ENCODE data around the gene TP63. TPM values are rescaled to one million over a fixed set of nuclear protein-coding genes. Genes with fewer than 3 reads are reported as not detected.
"Not testable (repeated sequence)": the region's sequence is repeated elsewhere in the genome, so short reads cannot be mapped to it uniquely, and the experiment has no call there.

The TP63 gene
- total RNA-seq, 2 donors from 2014 or later, result 0.31 to 0.35 TPM

GRCh38 chr3:189714991-189715961, 84.1 kb downstream of the TP63 start:
- intact Hi-C loops (cut with DNase I), result no loop called here
- ATAC-seq, result no peak
- no peak for DNase-seq

- DNase-seq, result no peak
- intact Hi-C loops (cut with DNase I), result no loop called here
- ATAC-seq, result no peak
These were observed 87.0 kb downstream of the TP63 start for GRCh38 chr3:189718215-189718614.

DNA sequence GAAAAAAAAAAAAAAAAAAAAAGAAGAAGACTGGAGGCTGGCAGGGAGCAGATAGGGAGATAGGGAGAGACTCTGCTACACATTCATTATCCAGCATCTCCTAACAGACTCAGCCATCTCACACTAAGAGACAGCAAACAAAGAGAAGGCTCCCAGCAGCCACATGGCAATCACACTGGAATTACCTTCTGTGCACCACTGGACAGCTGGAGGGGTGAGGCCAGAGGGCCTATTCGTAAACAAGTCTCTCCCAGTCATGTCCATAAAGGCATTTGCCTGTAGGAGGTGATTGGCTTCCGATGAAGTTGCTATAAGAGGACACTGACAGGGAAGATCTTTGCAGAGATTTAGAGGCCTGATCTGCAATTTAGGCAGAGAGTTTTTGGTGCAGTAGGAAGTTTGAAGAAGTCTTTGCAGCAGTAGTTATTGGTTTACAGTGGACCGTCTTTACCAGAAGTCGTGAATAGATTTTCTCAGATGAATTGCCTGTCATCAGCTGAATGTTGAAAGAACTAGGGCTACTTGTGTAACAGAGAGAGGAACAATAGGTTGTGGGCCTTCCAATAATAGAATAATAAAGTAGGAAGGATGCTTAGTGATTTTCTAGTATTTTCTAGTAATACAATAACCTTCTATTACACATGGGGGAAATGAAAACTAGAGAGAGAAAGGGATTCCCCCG, 89.7 kb downstream of the TP63 start:
- DNase-seq, result no peak
- intact Hi-C loops (cut with DNase I), result no loop called here
- ATAC-seq, result no peak

- intact Hi-C loops (cut with DNase I), result no loop called here
- DNase-seq, result no peak
- no peak for ATAC-seq
These were observed 90.9 kb downstream of the TP63 start for GRCh38 chr3:189721873-189722665.

GRCh38 chr3:189724356-189724755, 93.2 kb downstream of the TP63 start:
- DNase-seq (no peak), ATAC-seq (no peak)
- intact Hi-C loops (cut with DNase I), result no loop called here

DNA sequence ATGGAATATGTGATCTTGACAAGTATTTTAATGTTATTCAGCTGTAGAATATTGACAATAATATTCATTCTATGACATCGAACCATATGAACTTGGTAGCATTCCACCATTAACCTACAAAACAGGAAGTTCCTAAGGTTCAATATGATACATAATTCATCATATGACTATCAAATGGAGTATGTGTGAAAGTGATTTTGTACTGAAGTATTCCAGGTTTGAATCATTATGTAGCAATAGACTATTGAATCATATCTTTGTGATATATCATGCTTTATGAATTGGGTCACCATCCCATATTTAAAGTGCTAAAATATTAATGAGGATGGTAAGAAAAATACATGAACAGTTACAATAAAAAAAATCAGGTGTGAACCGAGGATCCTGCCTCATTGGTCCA, 95.1 kb downstream of the TP63 start:
- intact Hi-C loops (cut with DNase I), result no loop called here
- ATAC-seq, result no peak
- DNase-seq, result no peak

DNA sequence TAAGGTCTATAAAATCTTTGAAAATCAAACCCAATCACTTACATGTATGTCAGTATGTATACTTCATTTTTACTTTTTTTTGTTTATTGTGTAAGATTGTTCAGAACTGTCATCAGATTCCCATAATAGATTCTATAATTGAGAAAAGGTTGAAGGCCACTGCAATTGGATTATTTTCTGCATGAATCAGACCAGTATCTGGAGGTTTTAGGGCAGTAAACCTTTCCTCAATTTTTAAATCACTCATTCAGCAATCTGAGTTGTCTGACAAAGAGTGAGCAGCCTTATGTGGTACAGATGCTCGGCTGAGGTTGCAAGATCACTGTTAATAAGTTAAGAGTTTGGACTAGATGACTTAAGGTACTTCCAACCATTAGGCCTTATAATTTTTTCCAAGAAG, 96.0 kb downstream of the TP63 start:
- no peak for DNase-seq
- ATAC-seq, result no peak
- intact Hi-C loops (cut with DNase I), result no loop called here

DNA sequence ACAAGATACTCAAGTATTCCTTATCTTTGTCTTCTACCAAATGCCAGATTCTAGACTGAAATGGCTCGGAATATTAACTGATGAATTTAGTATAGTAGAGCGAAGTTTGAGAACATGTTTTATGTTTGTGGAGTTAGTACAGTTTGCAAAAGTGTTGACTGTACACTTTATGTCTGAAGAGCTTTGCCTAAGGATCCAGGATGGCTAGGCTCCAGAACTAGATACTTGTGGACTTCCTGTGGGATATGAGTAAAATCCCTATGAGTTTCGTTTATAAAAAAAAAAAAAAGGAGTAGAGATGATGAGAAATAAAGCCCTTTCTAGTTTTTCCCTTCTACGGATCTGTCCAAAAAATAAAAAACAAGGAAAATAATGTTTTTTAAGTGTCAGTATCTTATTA, 96.7 kb downstream of the TP63 start:
- no peak for DNase-seq
- ATAC-seq, result no peak
- intact Hi-C loops (cut with DNase I), result no loop called here

DNA sequence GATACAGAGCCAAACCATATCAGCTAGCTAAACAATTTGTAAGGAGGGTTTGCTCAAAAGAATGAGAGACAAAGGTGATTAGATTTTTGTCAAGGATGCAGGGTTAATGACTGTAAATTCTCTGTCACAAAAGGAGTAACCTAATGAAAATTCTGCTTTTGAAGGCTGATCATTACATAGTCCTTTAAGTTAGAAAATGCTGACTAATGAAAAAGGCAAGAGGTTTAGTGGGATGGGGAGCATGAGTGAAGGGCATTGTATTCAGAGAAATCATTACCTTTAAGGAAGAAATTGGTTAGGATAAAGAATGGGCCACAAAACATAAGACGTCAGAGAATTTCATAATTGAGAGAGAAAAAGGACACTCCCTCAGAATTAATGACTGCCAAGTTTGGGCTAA, 97.7 kb downstream of the TP63 start:
- intact Hi-C loops (cut with DNase I), result no loop called here
- no peak for DNase-seq
- no peak for ATAC-seq

GRCh38 chr3:189734061-189734460, 102.9 kb downstream of the TP63 start:
- intact Hi-C loops (cut with DNase I), result no loop called here
- no peak for ATAC-seq
- no peak for DNase-seq

DNA sequence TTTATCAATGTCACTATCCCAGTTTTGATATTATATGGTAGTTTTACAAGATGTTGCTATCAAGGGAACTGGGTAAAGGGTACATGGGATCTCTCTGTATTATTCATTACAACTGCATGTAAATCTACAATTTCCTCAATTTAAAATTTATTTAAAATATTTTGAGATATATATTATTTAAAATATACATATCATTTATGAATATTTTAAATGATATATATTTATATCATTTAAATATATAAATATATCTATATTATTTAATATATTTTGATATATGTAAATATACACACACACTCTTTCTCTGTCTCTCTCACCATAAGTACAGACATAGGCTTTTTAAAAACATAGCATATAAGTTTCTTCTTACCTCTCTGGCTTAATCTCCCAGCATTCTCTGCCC, 104.7 kb downstream of the TP63 start:
- intact Hi-C loops (cut with DNase I), result no loop called here
- ATAC-seq, result no peak
- no peak for DNase-seq

DNA sequence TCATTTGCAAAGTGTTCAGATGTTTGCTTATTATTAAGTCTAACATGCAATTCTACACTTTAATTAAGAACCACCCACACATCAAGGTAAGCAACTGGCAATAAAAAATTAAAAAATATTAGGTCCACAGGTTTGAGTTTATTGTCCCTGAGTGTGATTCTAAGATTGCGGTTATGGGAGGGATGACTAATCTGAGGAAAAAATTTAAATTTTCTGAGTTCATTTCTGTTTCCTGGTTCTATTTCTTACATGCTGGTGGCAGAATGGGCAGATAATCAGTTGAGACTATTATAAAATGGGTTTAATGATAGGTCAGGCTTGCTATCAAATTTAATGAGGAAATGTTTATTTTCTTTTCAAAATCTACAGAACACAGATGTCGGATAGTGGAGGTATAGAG, 105.9 kb downstream of the TP63 start:
- intact Hi-C loops (cut with DNase I), result no loop called here
- no peak for ATAC-seq
- no peak for DNase-seq

DNA sequence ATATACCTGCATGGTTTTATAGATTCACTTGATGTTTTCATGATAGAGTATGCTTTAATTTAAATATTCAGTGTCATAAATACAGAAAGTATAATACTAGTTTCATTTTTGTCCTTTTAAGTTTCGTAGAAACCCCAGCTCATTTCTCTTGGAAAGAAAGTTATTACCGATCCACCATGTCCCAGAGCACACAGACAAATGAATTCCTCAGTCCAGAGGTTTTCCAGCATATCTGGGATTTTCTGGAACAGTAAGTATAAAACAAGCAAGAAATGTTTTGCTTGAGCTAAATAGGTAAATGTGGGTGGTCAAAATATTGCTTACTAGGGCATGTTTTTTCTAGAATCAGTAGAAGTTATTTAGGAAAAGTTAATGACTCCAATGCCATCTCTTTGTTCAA, 106.4 kb downstream of the TP63 start:
- intact Hi-C loops (cut with DNase I), result no loop called here
- DNase-seq, result no peak
- no peak for ATAC-seq

- intact Hi-C loops (cut with DNase I), result no loop called here
- DNase-seq (no peak), ATAC-seq (no peak)
These were observed 108.2 kb downstream of the TP63 start for GRCh38 chr3:189739378-189739777.

- intact Hi-C loops (cut with DNase I), result no loop called here
- DNase-seq (no peak), ATAC-seq (no peak)
These were observed 109.0 kb downstream of the TP63 start for GRCh38 chr3:189740156-189740555.

GRCh38 chr3:189744235-189744634, 113.0 kb downstream of the TP63 start:
- ATAC-seq, result no peak
- intact Hi-C loops (cut with DNase I), result no loop called here
- no peak for DNase-seq

- intact Hi-C loops (cut with DNase I), result no loop called here
- DNase-seq, result no peak
- ATAC-seq, result no peak
These were observed 114.4 kb downstream of the TP63 start for GRCh38 chr3:189745622-189746021.

- ATAC-seq, result no peak
- intact Hi-C loops (cut with DNase I), result no loop called here
- DNase-seq, result no peak
These were observed 116.9 kb downstream of the TP63 start for GRCh38 chr3:189748046-189748445.

GRCh38 chr3:189750972-189751371, 119.8 kb downstream of the TP63 start:
- intact Hi-C loops (cut with DNase I); DNase-seq; ATAC-seq: not testable (repeated sequence)

- no peak for DNase-seq
- ATAC-seq, result no peak
- intact Hi-C loops (cut with DNase I), result no loop called here
These were observed 123.2 kb downstream of the TP63 start for GRCh38 chr3:189754356-189754755.

Data from left cardiac atrium (tissue), 4 donors.